GM18873 (cell line): Measurements from ENCODE around the gene EWSR1.

ENCODE experiments used
- ATAC-seq: cut with Tn5 transposase; IDR thresholded peaks from one replicate; pipeline ENCODE4 v1.9.1; 2021; ENCODE audit warnings: mild to moderate bottlenecking, moderate library complexity, moderate number of reproducible peaks; ENCODE audit not compliant: unreplicated experiment, low FRiP score

The EWSR1 gene

DNA sequence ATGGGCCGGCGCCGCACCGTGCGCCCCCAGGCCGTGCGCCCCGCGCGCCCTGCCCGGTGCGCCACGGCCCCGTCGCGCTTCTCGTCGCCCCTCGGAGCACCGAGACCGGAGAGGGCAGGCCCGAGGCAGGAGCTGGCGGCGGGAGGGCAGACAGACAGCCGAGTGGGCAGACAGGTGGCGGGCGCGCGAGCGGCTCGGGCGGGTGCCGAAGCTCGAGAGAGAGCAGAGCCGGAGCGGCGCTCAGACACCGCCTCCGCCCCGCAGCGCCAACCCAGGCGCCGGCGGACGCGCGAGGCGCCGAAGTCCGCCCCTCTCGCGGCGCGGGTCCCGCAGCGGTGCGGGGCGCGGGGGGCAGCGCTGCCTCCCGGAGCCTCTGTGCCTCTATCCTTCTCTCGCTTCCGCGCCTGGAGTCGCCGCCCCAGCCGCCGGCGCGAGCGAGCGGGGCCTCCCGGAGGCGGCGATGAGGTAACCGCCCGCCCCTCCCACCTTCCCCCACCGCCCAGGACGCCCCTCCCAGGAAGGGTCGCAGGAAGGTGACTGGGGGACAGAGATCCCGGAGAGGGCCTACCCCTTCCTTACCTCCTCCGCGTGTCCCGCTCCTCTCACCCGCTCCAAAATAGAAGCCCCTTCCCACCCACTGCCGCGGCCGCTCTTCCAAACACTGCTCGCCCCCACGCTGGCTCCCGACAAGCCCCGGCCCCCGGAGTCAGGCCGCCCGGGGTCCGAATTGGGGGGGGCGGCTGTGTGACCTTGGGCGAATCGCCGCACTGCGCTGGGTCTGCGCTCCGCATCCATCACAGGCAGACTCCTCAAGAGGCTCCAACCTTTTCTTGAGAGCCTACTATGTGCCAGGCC, 47.4 kb downstream of the EWSR1 start, which contains the start of gene RASL10A:
RASL10A (minus strand) TSS at position 412 of the 855 bp plus-strand sequence. CDS start 451 bp downstream, outside the sequence.
- no peak for ATAC-seq

DNA sequence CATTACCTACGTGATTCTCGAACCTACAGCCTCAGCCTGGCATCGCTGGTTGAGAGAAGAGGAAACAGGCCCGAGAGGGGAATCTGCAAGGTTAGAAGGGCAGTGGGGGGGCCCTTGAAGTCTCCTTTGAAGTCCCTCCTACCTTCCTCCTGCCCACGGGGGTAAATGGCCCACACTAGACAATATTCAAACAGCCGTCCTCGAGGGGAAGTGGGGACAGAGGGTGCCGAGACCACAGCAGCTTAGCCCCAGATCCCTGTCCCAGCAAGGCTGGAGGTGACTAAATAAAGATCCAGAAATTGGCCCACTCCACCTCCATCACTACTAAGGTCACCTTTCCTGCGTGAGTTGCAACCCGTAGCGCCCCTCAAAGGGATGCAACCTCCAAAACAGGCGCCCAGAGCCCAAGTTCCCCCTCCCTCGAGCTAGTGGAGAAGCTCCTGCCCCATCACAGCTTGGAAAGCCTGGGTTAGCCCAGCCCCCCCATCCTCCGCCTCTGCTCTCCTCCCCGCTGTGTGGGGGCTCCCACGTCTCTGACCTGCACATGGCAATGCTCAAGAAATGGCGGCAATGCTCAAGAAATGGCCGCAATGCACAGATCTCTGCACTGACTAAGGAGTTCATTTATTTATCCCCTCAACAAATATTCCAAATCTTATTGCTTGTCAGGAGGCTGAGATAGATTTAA, 48.2 kb downstream of the EWSR1 start:
- ATAC-seq = no peak

DNA sequence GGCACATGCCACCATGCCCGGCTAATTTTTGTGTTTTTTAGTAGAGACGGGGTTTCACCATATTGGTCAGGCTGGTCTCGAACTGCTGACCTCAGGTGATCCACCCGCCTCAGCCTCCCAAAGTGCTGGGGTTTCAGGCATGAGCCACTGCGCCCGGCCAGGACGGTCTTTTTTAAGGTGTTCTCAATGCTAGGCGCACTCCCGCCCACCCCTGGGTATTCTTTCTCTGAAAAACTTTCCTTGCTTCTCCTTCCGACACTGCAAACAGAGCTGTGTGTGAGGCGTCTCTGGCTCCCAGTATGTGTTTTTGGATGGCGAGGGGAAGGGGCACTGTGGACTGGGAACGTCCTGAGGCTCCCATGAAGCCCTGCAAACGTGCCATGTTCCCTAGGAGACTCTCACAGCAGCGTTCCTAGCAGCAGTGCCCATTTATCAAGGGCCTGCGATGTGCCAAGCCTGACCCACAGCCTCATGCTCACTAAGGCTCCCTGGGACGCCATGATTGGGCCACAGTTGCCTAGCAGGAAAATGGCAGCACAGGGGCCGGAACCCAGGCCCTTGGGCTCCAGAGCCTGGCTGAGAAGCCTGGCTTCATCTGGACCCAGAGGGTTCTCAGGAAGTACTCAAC, 49.9 kb downstream of the EWSR1 start:
- no peak for ATAC-seq

DNA sequence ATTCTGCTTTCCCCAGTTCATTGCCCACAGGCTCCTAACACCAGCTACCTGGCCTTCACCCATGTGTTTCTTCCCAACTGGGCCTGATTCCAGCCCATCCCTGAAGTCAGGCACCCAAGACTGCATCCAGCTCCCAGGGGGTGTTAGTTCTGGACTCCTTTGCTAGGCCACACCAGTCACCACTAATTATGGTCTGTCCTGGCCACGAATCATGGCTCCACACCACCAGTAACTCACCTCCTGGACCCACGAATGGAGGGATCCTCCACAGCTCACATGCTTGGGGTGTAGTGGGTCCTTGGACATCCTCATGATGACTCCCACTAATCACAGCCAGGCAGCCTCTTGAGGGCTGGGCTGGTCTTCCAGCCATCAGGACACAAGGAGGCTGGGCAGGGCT, 51.0 kb downstream of the EWSR1 start:
- no peak for ATAC-seq

DNA sequence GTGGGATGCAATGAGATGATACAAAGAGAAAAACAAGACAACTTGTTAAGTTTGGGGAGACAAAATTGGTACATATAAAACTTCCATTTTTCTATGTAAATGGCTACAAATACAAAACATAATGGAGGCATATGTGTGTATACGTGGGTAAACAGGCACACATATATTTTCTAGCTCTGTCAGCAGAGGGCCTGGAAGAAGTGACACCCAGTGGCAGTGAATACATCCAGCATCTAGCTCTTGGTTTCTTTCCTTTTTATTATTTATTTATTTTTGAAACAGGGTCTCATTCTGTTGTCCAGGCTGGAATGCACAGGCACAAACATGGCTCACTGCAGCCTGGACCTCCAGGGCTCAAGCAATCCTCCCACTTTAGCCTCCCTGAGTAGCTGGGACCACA, 52.5 kb downstream of the EWSR1 start:
- no peak for ATAC-seq

DNA sequence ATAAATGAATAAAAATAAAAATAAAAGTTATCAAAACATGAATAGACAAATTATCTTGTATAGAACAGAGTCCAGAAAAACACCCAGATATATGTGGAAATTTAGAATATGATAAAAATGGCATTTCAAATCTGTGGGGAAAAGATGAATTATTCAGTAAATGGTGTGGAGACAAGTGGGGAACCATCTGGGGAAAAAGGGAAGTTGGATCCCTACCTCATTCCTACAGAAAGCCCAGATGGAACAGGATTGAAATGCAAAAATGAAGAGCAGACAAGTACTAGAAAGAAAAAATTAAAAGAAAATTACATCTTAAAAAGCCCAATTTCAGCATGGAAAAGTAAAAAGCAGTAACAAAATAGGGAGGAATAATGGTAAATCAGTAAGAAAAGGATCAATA, 55.6 kb downstream of the EWSR1 start:
- ATAC-seq = no peak

DNA sequence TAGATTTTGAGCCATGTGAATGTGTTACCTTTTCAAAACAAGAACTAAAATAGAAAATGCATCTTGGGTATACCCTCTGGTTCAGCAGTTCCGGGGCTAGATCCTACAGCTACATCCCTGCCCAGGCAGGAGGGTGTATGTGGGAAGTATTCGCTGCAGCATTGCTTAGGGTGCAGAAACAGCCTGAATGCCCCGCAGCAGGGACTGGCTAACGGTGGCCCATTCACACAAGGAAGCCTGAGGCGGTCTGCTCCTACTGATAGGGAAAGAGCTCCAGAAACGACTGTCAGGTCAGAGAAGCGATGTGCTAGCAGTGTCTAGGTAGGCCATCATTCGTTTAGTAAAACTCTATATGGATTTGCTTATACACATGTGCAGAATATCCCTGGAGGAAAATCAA, 57.3 kb downstream of the EWSR1 start:
- no peak for ATAC-seq

DNA sequence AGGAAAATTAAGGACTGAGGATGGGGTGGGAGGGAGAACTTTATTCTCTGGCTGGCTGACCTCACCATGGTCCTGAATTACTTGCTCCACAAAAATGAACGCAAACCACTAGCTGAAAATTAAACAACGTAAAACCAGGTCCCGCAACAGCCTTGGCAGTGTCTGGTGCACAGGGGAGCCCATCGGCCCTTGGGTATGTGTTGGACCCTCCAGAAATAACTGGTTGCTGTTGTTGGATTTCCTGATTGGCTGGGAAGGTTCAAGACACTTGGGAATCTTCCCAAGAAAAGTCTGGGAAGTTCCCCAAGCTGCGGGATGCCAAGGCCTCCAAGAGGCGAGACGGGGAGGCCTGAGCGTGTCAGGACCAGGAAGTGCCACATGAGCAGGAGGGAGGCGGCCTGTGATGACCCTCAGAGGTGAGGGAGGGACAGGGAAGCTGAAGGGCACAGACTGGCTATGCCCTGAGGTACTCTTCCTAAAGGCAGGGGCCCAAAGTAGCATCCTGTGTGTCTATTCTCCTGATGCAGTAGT, 57.8 kb downstream of the EWSR1 start:
- no peak for ATAC-seq

DNA sequence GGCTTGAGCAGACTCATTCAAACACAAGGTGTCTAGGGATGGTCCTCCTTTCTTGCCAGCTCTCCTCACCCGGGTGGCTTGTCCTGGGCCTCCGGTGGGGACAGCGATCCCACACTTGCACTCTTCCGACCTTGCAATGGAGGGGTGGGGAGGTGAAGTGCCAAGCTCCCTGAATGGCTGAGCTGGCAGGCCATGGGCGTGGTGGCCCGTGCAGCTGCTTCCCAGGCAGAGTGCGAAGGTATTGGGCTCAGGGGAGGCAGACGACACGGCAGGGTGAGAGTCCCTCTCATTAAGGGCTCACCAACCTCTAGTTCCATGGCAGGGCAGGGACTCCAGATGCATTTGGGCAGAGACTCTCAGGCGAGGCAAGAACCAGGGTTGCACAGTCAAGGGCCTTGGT, 58.4 kb downstream of the EWSR1 start:
- ATAC-seq = no peak

DNA sequence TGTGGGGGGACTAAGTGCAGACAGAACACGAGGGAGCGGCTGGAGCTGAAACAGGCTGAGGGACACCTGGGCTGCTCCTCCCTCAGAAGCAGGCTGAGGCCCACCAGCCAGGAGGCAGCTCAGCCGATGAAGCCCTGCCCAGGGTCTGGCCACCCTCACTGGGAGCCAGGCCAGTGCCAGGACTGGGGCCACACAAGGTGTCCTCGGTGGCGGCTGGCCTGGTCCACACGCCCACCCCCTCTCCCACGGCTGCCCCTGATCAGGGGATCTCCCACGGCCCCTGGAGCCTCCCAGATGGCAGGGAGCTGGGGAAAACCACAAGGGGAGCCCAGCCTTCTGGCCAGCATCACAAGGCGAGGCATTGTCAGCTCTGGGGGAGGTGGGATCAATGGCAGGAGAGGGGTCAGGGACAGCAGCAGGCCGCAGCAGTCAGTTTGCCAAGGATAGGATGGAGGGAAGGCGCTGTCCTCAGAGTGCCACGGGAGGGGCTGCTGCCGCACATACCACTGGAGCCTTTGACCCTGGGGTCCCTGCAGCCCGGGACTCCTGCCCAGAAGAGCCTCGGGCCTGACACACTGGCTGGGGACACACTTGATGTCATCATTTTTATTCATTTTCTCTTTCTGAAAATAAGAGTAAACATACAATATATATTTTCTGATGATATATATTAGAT, 59.2 kb downstream of the EWSR1 start:
- ATAC-seq = no peak

DNA sequence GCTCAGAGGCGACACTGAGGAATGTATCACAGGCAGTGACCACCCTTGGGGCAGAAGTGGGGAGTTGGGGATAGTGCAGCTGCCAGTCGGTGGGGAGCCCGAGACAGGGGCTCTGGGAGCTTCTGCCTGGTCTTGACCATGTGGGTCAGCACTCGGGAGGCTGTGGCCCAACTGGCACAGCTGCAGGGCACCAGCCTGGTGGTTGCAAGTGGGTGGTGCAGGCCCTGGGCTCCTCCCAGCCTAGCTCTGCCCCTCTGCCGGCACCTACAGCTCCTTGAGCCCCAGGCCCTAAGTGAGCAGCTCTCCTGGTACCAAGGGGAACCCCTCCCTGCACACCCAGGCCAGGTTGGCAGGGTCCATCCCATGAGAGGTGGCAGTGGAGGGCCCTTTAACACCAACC, 60.0 kb downstream of the EWSR1 start:
- ATAC-seq = no peak

DNA sequence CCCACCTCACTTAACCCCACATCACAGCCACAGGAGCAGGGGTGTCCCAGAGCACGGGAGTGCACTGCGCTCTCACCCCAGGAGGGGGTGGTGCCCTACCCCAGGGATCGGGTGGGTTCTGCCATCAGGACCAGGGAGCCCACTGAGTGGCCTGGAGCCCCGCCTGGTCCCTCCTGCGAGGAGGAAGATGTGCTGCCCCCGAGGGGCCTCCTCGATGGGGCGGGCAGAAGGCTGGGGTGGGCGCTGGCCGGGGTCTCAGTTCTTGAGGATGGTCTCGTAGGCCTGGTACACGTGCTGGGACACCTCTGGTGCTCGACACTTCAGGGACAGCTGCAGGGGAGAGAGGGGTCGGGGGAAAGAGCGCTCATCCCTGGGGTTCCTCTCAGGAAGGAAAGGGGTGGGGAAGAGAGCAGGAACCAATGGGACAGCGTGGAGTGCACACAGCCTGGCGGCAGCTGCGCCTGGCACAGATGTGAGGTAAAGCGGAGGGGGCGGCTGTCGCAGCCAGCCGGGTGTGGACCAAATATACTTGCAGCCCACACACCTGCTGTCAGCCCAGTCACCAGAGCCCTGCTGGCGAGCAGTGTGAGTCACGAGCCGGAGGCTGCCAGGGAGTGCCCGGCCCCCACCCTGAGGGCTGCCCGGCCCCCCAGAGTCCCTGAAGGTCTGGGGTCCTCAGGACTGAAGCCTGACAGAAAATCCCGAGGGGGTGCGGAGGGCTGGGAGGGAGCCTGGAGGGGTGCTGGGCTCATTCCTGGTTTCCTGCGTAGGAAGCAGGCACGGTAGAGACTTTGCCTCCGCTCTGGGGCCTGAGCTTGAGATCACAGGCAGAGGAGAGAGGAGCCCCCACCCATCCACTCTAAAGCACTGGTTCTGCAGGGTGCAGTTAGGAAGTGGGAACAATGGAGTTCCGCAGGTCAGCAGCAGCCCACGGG, 60.8 kb downstream of the EWSR1 start:
- ATAC-seq = no peak

DNA sequence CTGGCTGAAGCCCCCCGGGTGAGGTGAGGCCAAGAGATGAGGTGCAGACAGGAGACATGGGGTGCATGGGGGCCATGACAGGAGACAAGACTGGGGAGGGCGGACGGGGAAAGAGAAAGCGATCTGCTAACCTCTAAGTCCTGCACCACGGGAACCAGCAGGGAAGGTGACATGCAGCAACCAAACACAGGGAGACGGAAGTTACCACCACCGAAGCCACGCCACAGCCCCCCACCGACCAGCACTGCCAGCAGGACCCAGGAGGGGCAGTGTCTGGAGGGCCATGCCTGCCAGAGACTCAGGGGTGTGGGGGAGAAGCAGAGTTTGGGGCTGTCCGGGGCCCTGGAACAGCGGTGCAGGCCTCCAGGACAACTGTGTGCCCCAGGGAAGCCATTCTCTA, 61.5 kb downstream of the EWSR1 start:
- ATAC-seq = no peak

DNA sequence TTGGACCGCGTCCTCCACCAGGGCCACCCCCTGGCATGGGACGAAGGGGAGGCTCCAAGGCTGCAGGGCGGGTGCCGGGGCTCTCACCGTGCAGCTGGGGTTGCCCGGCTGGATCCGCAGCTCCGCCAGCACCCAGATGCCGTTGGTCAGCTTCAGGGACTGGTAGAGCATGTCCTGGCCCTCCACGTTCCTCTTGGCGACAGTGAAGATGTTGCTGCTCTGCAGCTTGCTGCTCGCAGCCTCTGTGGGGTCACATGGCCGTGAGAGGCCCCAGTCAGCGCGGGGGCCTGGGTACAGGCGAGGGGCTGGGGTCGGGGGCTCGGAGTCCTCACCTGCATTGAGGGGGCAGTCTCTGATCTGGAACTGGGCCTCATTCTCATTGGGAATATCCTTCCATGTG, 62.2 kb downstream of the EWSR1 start:
- ATAC-seq = no peak

DNA sequence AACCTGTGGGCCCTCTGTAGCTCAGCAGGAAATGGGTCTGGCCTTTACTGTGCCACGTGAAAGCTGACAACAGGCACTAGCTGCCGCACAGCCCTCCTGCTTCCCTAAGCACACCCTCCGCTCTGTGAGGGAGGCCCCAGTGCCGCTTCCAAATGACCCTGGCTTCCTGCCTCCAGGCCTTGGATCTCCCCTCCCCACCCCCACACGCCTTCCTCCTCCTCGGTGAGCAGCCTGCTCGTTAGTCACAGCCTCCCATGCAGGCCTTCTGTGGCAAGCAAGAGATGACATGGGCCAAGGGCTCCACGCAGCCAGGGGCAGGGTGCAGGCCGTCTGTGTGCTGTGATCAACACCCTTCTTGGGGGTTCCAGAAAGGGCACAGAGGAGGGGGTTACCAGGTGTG, 62.7 kb downstream of the EWSR1 start:
- ATAC-seq = no peak

DNA sequence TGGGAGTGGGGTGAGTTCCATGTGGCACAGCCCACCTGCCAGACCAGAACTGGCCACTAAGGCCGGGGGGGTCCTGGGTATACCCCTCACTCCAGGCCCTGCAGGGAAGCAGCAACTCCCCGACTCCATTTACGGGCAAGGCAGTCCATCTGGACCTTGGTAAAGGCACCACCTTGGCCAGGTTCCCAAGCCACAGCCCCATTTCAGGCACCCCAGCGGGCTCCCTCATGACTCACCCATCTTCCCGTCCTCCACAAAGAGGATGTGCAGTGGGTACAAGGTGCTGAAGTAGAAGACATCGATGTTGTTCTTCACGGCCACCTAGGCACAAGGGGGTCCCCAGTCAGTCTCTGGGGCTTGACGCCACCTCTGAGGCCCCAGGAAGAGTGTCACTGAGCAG, 63.1 kb downstream of the EWSR1 start:
- ATAC-seq = no peak

DNA sequence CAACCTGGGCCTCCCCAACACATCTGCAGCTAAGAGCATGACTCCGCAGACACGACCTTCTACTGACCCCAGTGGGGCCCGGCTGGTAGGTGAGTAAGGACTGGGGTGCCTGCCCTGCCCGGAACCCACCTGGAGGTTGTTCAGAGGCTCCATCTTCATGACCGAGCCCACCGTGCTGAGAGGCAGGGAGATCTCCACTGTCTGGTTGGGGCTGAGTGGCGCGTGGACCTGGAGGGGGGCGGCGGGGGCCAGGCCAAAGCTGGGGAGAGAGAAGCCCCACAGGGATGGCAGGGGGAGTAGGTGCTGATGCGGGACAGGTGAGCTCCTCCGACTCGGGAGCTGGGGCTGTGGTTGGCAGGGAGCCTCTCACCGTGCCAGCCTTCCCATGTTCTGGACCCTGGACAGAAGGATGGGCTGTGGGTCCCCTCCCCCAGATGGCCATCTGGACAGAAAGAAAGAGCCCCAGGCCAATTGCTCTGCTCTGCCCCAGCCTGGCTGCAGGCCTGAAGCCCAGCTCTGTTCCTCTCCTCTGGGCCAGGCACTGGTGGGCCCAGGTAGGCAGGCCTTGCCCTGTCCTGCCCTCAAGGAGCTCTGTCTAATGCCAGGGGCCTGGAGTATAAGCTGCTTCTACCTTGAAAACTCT, 63.7 kb downstream of the EWSR1 start:
- no peak for ATAC-seq

DNA sequence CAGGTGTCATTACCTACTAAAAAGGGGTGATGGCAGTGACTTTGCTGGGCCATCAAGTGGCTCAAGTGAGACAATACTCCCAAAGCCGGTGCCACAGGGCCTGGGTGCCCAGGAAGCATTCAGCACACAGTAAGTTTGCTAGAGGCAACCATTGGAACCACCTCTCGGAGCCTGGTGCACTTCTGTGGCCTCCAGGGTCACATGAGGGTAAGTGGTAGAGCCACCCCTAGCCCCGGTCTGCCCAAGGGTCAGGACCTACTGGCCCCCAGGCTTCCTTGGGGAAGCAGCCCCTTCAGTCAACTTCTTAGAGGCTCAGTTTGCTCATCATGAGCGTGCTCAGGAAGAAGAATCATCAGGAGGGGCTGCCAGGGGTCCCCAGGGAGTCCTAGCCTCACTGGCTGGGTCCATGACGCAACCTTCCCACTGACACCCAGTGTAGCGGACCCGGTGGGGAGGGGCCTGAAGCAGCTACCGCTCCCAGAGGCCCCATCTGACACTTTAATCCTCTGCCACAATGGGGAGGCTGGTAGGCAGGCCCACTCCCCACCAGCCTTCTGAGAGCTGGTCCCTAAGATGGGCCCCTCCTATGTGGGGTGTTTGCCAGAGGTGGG, 64.9 kb downstream of the EWSR1 start:
- no peak for ATAC-seq

DNA sequence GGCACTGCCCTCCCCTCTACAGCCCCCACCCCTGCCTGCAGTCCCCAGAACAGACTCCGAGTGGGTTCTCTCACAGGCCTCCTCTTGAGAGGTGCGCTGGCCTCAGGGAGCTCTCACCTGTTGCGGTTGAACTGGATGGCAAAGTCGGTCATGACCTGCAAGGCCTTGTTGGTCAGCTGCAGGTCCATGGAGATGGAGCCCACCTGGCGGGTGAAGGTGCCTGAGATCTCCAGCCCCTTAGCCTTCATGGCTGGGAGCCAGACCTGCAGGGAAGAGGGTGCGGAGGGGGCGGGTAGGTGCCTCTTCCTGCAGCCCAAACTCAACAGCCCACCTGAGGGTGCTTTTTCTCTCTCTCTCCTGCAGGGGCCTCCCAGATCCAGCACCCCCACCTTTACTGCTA, 66.1 kb downstream of the EWSR1 start:
- no peak for ATAC-seq
